ENCODE results near the gene TPPP. TPM values are rescaled to one million over a fixed set of nuclear protein-coding genes. Genes with fewer than 3 reads are reported as not detected.

Gene TPPP
- total RNA-seq, 1 experiment from 2014 or later: 3.9 TPM

- TF ChIP-seq EZH2phosphoT487 (IDR thresholded peaks at IDR 0.05; ENCODE audit: borderline replicate concordance) (no peak), RAD21 (IDR thresholded peaks at IDR 0.05; ENCODE audit: low read depth) (no peak), POLR2A (IDR thresholded peaks at IDR 0.05; ENCODE audit: borderline replicate concordance, extremely low read depth, insufficient read depth, insufficient read length) (no peak), CBX3 (IDR thresholded peaks at IDR 0.05; ENCODE audit: low read depth) (no peak)
These were observed 74.7 kb downstream of the TPPP start (continued) for GRCh38 chr5:618450-618849.

GRCh38 chr5:617896-618295, 75.3 kb downstream of the TPPP start:
- RAD21 ChIA-PET (ENCODE audit: low non-redundant PET in 1 of 2, low total read pairs in 2 of 2, uncharacterized antibody in 2 of 2, unreplicated experiment in 2 of 2): no interaction called here
- BruUV-seq (replicated peaks): no TSS peak

More at GRCh38 chr5:617896-618295, 75.3 kb downstream of the TPPP start:
- Histone ChIP-seq H3K9me2 (ENCODE audit: insufficient read depth) (no peaks in the 10 kb centered on the region), H3K4me1 (ENCODE audit: control insufficient read depth in 1 of 2, insufficient read depth in 2 of 2, low read length in 2 of 2) (peaks cover 0 to 9% of the 10 kb centered on the region in 2 experiments; a peak in 2 of 4 replicates), H3K9ac (ENCODE audit: low read length) (no peak overlapping the region), H3K4me2 (ENCODE audit: low read length) (no peak overlapping the region), H3K79me2 (ENCODE audit: insufficient read depth, low read length) (peaks cover 56% of the 10 kb centered on the region), H3K27ac (ENCODE audit: low read depth, low read length) (no peak overlapping the region), H3K27me3 (ENCODE audit: insufficient read depth, low read length) (no peaks in the 10 kb centered on the region), H4K20me1 (ENCODE audit: insufficient read depth) (peaks cover 13% of the 10 kb centered on the region; the same call in 1 of the 2 replicates), H3K36me3 (ENCODE audit: control insufficient read depth in 1 of 2, insufficient read depth in 2 of 2, low read length in 2 of 2) (peaks cover 28 to 66% of the 10 kb centered on the region in 2 experiments; a peak in 3 of 4 replicates), H2AFZ (ENCODE audit: low read depth, low read length, poor library complexity, severe bottlenecking) (no peak overlapping the region), H3K9me3 (ENCODE audit: control insufficient read depth in 1 of 2, insufficient read depth in 1 of 2, low read depth in 1 of 2, low read length in 2 of 2) (no peaks in the 10 kb centered on the region; a peak in 1 of 4 replicates), H3K4me3 (replicated peaks in 1 of 2; ENCODE audit: low read depth in 1 of 2, low read length in 2 of 2) (no peak overlapping the region)
- CTCF ChIA-PET: no interaction called here
- POLR2A ChIA-PET: no interaction called here
- DNase-seq (ENCODE audit: low read depth, low spot score) (no peak), ATAC-seq (no peak)
- TF ChIP-seq SP1 (IDR thresholded peaks at IDR 0.05; ENCODE audit: low read depth): no peak
- TF ChIP-seq SRF (IDR thresholded peaks at IDR 0.05; ENCODE audit: low read depth): no peak
- no peak for TF ChIP-seq MAX (IDR thresholded peaks at IDR 0.05)
- TF ChIP-seq RAD21 (IDR thresholded peaks at IDR 0.05; ENCODE audit: low read depth): no peak
- TF ChIP-seq CEBPB (IDR thresholded peaks at IDR 0.05; ENCODE audit: low read depth): no peak
- TF ChIP-seq YY1 (IDR thresholded peaks at IDR 0.05; ENCODE audit: extremely low read depth, insufficient replicate concordance, low read depth, low read length): no peak
- no peak for TF ChIP-seq CBX3 (IDR thresholded peaks at IDR 0.05; ENCODE audit: low read depth)
- no peak for TF ChIP-seq POLR2AphosphoS5 (IDR thresholded peaks at IDR 0.05; ENCODE audit: low read depth, low read length)
- TF ChIP-seq JUND (IDR thresholded peaks at IDR 0.05): no peak
- no peak for TF ChIP-seq CTCF (IDR thresholded peaks at IDR 0.05 in 2 of 3, conservative IDR thresholded peaks at IDR 0.05 in 1 of 3; ENCODE audit: borderline replicate concordance in 1 of 3, insufficient read depth in 1 of 3, low read depth in 2 of 3, low read length in 2 of 3)
- no peak for TF ChIP-seq REST (IDR thresholded peaks at IDR 0.05; ENCODE audit: low read depth)
- intact Hi-C loops (cut with micrococcal nuclease): loop anchor here (10.0 kb wide), 1 partner anchor 163 kb away; no protein-coding TSS in a partner anchor
